Measurements from ENCODE around the gene PGAP2. TPM values are rescaled to one million over a fixed set of nuclear protein-coding genes. Genes with fewer than 3 reads are reported as not detected.

PGAP2 gene
- total and polyA plus RNA-seq, 2 of the 13 experiments (the other 11 are each of a cell fraction or from before 2014, with no cell fraction given) = 21.5 to 47.8 TPM

DNA sequence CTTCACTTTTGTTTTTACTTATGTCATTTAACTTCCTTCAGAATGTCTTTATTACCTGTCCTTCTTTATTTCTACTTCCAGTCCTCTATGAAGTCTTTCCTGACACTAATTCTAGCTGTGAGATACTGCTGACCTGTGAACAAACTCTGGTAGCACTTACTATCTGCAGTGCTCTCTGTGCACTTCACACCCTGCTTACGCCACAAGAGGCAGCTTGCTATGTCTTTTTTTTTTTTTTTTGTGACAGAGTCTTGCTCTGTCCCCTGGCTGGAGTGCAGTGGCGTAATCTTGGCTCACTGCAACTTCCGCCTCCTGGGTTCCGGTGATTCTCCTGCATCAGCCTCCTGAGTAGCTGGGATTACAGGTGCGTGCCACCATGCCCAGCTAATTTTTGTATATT lies 57.8 kb downstream of the PGAP2 start (continued):
- TF ChIP-seq ZBTB8A (CRISPR knock-in tag; IDR thresholded peaks at IDR 0.05; ENCODE audit: borderline replicate concordance, low read depth) (no peak), TCF7 (IDR thresholded peaks at IDR 0.05; ENCODE audit: low read depth) (no peak), CEBPB (IDR thresholded peaks at IDR 0.05; ENCODE audit: borderline replicate concordance, low read depth, low read length) (peak; percentile 73; the same call in 1 of the 2 replicates), ZNF879 (CRISPR knock-in tag; IDR thresholded peaks at IDR 0.05) (no peak), NFATC3 (CRISPR knock-in tag; IDR thresholded peaks at IDR 0.05) (no peak), MAFF (IDR thresholded peaks at IDR 0.05; ENCODE audit: low read depth, low read length) (0 out of 2 replicates have a peak, but pooled peaks have one; percentile 17), RBFOX2 (IDR thresholded peaks at IDR 0.05; ENCODE audit: low read depth, low read length) (no peak), DPF2 (CRISPR knock-in tag; IDR thresholded peaks at IDR 0.05; ENCODE audit: borderline replicate concordance, low read depth) (no peak), CBX2 (IDR thresholded peaks at IDR 0.05; ENCODE audit: low read depth, low read length) (no peak), CBX2 (CRISPR knock-in tag; IDR thresholded peaks at IDR 0.05; ENCODE audit: low read depth) (no peak), KDM6A (CRISPR knock-in tag; IDR thresholded peaks at IDR 0.05; ENCODE audit: low read depth) (no peak), JUND (CRISPR knock-in tag; IDR thresholded peaks at IDR 0.05) (no peak), SRSF1 (optimal IDR thresholded peaks at IDR 0.05; ENCODE audit: low read depth, low read length) (no peak), ZSCAN31 (CRISPR knock-in tag; IDR thresholded peaks at IDR 0.05; ENCODE audit: low read depth) (no peak), ZNF430 (CRISPR knock-in tag; IDR thresholded peaks at IDR 0.05) (no peak), ZNF776 (CRISPR knock-in tag; IDR thresholded peaks at IDR 0.05) (no peak), KDM4B (CRISPR knock-in tag; IDR thresholded peaks at IDR 0.05) (no peak), ZSCAN29 (CRISPR knock-in tag; conservative IDR thresholded peaks at IDR 0.05) (no peak), RXRA (CRISPR knock-in tag; IDR thresholded peaks at IDR 0.05) (no peak)
- TF ChIP-seq, protein P1, sequence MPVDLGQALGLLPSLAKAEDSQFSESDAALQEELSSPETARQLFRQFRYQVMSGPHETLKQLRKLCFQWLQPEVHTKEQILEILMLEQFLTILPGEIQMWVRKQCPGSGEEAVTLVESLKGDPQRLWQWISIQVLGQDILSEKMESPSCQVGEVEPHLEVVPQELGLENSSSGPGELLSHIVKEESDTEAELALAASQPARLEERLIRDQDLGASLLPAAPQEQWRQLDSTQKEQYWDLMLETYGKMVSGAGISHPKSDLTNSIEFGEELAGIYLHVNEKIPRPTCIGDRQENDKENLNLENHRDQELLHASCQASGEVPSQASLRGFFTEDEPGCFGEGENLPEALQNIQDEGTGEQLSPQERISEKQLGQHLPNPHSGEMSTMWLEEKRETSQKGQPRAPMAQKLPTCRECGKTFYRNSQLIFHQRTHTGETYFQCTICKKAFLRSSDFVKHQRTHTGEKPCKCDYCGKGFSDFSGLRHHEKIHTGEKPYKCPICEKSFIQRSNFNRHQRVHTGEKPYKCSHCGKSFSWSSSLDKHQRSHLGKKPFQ (CRISPR knock-in tag; IDR thresholded peaks at IDR 0.05; ENCODE audit: insufficient replicate concordance) = peak; percentile 58
- TF ChIP-seq, protein P2, sequence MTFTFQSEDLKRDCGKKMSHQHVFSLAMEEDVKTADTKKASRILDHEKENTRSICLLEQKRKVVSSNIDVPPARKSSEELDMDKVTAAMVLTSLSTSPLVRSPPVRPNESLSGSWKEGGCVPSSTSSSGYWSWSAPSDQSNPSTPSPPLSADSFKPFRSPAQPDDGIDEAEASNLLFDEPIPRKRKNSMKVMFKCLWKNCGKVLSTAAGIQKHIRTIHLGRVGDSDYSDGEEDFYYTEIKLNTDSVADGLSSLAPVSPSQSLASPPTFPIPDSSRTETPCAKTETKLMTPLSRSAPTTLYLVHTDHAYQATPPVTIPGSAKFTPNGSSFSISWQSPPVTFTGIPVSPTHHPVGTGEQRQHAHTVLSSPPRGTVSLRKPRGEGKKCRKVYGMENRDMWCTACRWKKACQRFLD (CRISPR knock-in tag; IDR thresholded peaks at IDR 0.05; ENCODE audit: borderline replicate concordance) = no peak
- TF ChIP-seq, protein P3, sequence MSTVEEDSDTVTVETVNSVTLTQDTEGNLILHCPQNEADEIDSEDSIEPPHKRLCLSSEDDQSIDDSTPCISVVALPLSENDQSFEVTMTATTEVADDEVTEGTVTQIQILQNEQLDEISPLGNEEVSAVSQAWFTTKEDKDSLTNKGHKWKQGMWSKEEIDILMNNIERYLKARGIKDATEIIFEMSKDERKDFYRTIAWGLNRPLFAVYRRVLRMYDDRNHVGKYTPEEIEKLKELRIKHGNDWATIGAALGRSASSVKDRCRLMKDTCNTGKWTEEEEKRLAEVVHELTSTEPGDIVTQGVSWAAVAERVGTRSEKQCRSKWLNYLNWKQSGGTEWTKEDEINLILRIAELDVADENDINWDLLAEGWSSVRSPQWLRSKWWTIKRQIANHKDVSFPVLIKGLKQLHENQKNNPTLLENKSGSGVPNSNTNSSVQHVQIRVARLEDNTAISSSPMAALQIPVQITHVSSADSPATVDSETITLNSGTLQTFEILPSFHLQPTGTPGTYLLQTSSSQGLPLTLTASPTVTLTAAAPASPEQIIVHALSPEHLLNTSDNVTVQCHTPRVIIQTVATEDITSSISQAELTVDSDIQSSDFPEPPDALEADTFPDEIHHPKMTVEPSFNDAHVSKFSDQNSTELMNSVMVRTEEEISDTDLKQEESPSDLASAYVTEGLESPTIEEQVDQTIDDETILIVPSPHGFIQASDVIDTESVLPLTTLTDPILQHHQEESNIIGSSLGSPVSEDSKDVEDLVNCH (CRISPR knock-in tag; IDR thresholded peaks at IDR 0.05) = no peak
- TF ChIP-seq, protein P4, sequence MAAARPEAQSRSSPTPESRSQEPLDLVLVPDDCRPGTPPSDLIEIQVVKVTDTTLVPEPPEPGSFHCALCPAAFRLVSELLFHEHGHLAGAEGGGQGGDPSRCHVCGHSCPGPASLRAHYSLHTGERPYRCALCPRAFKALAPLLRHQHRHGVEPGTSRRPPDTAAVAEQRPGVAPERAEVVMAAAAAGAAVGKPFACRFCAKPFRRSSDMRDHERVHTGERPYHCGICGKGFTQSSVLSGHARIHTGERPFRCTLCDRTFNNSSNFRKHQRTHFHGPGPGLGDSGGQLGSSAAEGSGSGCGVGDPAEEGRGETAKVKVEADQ (CRISPR knock-in tag; IDR thresholded peaks at IDR 0.05; ENCODE audit: borderline replicate concordance) = no peak
- TF ChIP-seq, protein P5, sequence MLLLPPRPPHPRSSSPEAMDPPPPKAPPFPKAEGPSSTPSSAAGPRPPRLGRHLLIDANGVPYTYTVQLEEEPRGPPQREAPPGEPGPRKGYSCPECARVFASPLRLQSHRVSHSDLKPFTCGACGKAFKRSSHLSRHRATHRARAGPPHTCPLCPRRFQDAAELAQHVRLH (CRISPR knock-in tag; IDR thresholded peaks at IDR 0.05; ENCODE audit: borderline replicate concordance, low read depth) = no peak
- TF ChIP-seq, protein P6, sequence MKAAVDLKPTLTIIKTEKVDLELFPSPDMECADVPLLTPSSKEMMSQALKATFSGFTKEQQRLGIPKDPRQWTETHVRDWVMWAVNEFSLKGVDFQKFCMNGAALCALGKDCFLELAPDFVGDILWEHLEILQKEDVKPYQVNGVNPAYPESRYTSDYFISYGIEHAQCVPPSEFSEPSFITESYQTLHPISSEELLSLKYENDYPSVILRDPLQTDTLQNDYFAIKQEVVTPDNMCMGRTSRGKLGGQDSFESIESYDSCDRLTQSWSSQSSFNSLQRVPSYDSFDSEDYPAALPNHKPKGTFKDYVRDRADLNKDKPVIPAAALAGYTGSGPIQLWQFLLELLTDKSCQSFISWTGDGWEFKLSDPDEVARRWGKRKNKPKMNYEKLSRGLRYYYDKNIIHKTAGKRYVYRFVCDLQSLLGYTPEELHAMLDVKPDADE (CRISPR knock-in tag; IDR thresholded peaks at IDR 0.05) = no peak

All from HepG2 (cell line).